DMS 273 (cell line): Measurements from ENCODE around the gene SLC25A21.
A peak's percentile ranks its signal among the peaks of the same experiment; 100 is the strongest.
"Not testable (repeated sequence)": the region's sequence is repeated elsewhere in the genome, so short reads cannot be mapped to it uniquely, and the experiment has no call there.

Experiments
- DNase-seq: peaks from one replicate; lab custom pipeline; 2025; ENCODE audit not compliant: unreplicated experiment; lab: John Stamatoyannopoulos, UW

SLC25A21 gene

GRCh38 chr14:36996133-36996856 lies 176.1 kb downstream of the SLC25A21 start:
- no peak for DNase-seq

DNA sequence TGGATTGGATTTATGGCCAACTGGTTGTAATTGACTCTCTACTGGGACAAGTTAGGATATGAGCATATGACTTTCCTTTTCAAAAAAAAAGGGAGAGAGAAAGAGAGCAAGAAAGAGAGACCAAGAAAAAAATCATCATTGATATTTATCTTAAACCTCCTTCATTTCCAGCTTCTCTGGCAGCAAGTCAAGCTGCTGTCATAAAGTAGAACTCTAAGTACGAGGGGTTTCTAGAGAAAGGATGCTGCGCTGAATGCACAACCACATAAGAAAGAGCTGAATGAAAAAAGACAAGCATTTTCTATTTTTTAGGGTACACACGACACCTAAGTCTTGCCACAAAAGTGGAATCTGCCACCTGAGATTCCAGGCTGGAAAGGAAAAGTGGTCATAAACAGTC lies 182.6 kb downstream of the SLC25A21 start:
- DNase-seq, result no peak

- no peak for DNase-seq
Observed at GRCh38 chr14:36988989-36989388, 183.4 kb downstream of the SLC25A21 start.

GRCh38 chr14:36988568-36988967 lies 183.8 kb downstream of the SLC25A21 start:
- no peak for DNase-seq

DNA sequence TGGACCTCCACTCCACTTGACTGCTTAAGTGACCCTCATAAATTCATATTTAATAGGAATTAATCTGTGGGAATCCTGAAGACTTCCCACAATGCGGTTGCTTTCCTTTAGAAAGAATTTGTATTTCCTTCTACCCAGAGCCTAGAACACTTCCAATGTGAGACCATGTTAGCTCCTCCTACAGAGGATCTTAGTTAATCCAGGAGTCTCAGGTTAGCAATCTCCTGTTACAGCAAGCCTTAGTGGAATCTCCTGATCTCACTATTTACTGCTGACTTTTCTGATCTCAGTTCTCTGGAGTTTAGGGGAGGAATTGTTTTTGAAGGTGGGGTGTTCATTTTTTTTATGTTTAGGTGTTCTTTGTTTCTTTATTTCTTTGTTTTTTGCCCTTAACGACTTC lies 186.0 kb downstream of the SLC25A21 start:
- DNase-seq, result no peak

- no peak for DNase-seq
Observed at GRCh38 chr14:36981832-36982529, 190.4 kb downstream of the SLC25A21 start.

- not testable (repeated sequence) for DNase-seq
Observed at GRCh38 chr14:36980413-36980812, 192.0 kb downstream of the SLC25A21 start.

DNA sequence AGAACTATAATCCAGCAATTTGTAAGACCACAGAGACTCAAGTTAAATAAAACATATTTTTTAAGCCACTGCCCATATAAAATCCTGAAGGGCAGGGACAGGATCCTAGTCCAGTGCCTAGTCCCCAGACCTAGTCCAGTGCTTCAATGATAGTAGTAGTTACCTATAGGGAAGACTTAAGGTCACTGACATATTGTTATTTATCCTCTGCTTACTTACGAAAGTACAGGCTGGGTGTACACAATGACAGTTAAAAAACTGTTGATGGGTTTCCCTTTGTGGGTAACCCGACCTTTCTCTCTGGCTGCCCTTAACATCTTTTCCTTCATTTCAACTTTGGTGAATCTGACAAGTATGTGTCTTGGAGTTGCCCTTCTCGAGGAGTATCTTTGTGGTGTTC lies 192.5 kb downstream of the SLC25A21 start:
- no peak for DNase-seq

- peak; percentile 16 for DNase-seq
Observed at GRCh38 chr14:36976571-36977023, 195.8 kb downstream of the SLC25A21 start.

GRCh38 chr14:36975834-36976233 lies 196.6 kb downstream of the SLC25A21 start:
- DNase-seq, result peak; percentile 90

GRCh38 chr14:36974985-36975384 lies 197.4 kb downstream of the SLC25A21 start:
- no peak for DNase-seq

GRCh38 chr14:36973806-36974442 lies 198.5 kb downstream of the SLC25A21 start:
- DNase-seq, result no peak

DNA sequence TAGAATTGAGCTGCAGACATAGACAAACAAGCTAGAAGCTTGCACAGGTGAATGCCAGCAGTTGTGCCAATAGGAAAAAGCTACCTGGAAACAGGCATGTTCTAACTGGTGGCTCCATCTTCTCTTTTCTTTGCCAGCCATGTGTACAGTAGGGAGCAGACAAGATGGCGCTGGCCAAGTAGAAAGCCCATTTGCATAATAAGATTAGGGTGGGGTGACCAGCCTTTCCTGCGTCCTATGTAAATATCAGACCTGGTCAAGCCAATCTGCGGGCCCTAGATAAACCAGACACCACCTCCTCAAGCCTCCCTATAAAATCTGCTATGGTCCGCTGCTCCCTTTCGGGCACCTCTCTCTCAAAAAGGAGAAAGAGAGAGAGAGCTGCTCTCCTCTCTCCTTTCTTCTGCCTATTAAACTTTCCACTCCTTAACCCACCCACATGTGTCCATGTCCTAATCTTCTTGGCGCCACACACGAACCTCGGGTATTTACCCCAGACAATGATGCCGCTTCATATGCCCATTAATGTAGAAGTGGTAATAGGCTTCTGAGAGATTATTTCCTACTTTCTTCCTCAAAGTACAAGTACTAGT lies 201.0 kb downstream of the SLC25A21 start:
- no peak for DNase-seq

- no peak for DNase-seq
Observed at GRCh38 chr14:36967892-36968555, 204.4 kb downstream of the SLC25A21 start.

DNA sequence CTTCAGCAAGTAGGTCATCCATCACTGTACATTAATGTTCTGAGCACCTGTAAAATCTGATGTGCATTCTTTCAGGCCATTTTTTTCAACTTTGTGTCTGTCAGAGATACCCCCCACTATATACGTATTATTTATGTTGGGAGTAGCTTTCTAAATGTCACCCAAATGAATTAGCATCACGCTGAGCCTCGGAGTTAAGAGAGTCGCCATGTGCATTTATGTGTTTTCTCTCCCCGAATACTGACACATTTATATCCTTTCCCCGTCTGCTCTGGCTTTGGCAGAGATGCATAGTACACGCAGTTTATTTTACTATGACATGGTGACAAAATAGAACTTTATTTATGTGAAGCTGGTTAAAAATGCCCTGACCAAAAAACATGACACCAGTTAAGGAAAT lies 216.4 kb downstream of the SLC25A21 start:
- no peak for DNase-seq

DNA sequence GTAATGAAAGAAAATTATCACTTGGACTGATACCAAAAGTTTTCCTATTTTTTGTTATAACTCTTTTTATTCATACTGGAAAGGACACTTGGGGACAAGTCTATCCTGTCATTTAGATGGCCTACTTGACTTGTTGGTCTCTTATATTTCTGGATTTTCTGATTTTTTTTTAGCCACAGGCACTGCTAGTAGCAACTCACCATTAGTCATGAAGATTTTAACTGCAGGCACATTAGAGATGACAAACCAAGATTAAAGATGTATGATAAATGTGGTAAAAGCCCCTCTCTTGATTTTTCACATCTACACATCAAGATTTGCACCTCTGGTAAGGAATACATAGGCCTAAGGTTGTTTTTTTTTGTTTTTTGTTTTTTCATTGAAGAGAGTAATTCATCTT lies 217.0 kb downstream of the SLC25A21 start:
- DNase-seq, result no peak

DNA sequence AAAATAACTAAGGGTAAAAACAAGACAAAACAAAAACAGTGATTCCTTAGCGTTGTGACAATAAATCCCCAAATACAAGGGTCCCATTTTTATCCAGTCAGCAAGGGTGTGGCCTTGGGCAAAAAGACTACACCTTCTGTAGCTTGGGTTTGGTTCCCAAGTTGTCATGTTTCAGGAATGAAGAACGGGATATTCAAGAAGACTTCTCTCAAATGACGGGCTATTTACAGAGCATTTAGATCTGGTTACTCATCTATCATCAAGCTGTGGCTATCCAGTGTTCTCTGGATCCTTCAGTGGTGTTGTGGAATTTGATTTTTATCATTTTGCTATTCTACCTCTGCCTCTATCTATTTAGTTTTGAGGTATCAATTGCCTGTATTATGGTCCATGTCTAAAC lies 219.7 kb downstream of the SLC25A21 start:
- no peak for DNase-seq

DNA sequence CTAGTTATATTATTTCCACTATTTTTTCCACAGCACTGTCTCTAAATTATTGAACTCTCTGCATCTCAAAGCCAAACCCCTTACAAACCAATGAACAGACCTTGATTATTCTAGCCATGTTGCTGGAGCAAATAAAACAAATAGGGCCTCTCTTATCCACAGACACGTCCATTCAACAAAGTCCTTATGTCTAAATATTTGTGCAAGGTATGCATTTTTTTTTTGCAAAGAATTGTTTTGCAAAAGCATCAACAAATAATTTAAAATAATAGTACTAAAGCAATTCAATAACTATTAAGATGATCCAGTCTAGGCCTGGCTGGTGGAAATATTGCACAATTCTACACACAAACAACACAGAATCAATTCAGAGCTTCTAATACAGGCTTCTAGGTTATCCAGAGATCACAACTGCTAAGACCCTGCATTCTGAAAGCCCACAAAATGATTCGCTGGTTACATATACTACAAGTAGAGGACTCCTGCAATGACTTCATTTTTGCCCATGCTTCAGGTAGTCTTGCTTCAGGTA lies 221.0 kb downstream of the SLC25A21 start:
- no peak for DNase-seq

DNA sequence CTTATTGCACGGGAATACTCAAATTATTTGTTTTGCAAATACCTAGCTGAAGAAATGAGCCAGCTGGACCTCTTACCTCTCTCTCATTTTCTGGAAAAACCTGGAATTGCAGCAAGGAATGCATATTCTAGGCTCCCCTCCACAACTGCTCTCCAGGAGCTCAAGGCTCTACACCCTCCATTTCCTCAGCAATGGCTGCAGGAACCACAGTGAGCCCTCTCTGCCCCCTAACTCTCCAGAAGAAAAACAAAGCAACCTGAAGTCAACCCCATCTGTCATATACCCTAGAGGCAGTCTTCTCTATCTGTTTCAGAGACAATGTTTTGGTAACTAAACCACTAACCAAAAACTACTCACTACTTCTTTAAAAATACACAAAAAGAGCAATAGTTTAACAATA lies 221.6 kb downstream of the SLC25A21 start:
- DNase-seq, result no peak

- DNase-seq, result no peak
Observed at GRCh38 chr14:36949371-36949770, 223.0 kb downstream of the SLC25A21 start.
